ENCODE results near the gene GUCY1A1. TPM values are rescaled to one million over a fixed set of nuclear protein-coding genes. Genes with fewer than 3 reads are reported as not detected.

Gene GUCY1A1
- total RNA-seq, 1 experiment from 2014 or later, result 0.20 TPM

DNA sequence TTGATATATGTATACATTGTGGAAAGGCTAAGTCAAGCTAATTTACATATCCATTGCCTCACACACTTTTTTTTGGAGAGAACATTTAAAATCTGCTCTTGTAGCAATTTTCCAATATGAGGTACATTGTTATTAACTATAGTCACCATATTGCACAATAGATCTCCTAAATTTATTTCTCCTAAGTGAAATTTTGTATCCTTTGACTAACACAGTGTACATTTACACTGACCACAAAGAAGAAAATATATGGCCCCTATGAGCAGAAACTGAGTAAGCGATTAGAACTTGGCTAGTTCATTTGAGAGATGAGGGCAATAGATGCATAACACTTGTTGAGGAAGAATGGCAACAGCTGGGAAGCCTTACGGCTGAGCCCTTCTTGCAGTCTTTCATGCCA, 71.9 kb downstream of the GUCY1A1 start:
- Mint-ChIP-seq H3K27me3 (ENCODE audit: low read depth) (no peaks in the 10 kb centered on the region), H3K9me3 (peaks cover 12% of the 10 kb centered on the region; the same call in 1 of the 2 replicates), H3K27ac (no peak overlapping the region), H3K36me3 (no peaks in the 10 kb centered on the region), H3K4me3 (no peak overlapping the region), H3K4me1 (peaks cover 3% of the 10 kb centered on the region; the same call in 1 of the 2 replicates)
- DNase-seq (ENCODE audit: low spot score), result no peak
- ATAC-seq, result no peak
- TF ChIP-seq TEAD1 (CRISPR knock-in tag; IDR thresholded peaks at IDR 0.05) (no peak), PRRX2 (CRISPR knock-in tag; IDR thresholded peaks at IDR 0.05) (no peak), FOXJ3 (CRISPR knock-in tag; IDR thresholded peaks at IDR 0.05; ENCODE audit: borderline replicate concordance) (no peak), JAZF1 (CRISPR knock-in tag; IDR thresholded peaks at IDR 0.05) (no peak), CBFB (CRISPR knock-in tag; IDR thresholded peaks at IDR 0.05; ENCODE audit: low read depth) (no peak)
- TF ChIP-seq, protein P1, sequence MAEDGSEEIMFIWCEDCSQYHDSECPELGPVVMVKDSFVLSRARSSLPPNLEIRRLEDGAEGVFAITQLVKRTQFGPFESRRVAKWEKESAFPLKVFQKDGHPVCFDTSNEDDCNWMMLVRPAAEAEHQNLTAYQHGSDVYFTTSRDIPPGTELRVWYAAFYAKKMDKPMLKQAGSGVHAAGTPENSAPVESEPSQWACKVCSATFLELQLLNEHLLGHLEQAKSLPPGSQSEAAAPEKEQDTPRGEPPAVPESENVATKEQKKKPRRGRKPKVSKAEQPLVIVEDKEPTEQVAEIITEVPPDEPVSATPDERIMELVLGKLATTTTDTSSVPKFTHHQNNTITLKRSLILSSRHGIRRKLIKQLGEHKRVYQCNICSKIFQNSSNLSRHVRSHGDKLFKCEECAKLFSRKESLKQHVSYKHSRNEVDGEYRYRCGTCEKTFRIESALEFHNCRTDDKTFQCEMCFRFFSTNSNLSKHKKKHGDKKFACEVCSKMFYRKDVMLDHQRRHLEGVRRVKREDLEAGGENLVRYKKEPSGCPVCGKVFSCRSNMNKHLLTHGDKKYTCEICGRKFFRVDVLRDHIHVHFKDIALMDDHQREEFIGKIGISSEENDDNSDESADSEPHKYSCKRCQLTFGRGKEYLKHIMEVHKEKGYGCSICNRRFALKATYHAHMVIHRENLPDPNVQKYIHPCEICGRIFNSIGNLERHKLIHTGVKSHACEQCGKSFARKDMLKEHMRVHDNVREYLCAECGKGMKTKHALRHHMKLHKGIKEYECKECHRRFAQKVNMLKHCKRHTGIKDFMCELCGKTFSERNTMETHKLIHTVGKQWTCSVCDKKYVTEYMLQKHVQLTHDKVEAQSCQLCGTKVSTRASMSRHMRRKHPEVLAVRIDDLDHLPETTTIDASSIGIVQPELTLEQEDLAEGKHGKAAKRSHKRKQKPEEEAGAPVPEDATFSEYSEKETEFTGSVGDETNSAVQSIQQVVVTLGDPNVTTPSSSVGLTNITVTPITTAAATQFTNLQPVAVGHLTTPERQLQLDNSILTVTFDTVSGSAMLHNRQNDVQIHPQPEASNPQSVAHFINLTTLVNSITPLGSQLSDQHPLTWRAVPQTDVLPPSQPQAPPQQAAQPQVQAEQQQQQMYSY (CRISPR knock-in tag; IDR thresholded peaks at IDR 0.05), result no peak
- CTCF ChIA-PET, result no interaction called here
- POLR2A ChIA-PET, result no interaction called here

DNA sequence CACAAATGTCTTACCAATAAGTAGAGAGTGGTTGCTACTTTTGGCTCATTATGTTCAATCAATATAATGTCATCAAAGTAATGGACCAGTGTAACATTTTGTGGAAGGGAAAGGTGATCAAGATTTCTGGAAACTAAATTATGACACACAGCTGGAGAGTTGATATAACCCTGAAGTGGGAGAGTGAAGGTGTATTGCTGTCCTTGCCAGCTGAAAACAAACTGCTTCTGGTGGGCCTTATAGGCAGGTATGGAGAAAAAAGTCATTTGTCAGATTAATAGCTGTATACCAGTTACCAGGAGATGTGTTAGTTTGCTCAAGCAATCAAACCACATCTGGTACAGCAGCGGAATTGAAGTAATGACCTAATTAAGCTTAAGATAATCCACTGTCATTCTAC, 74.9 kb downstream of the GUCY1A1 start:
- Mint-ChIP-seq H3K4me3 (no peak overlapping the region), H3K4me1 (peaks cover 17% of the 10 kb centered on the region), H3K27me3 (ENCODE audit: low read depth) (no peaks in the 10 kb centered on the region; the same call in 1 of the 2 replicates), H3K36me3 (no peaks in the 10 kb centered on the region), H3K9me3 (peaks cover 25% of the 10 kb centered on the region), H3K27ac (no peak overlapping the region)
- POLR2A ChIA-PET, result no interaction called here
- ATAC-seq (no peak), DNase-seq (ENCODE audit: low spot score) (no peak)
- TF ChIP-seq, protein P2, sequence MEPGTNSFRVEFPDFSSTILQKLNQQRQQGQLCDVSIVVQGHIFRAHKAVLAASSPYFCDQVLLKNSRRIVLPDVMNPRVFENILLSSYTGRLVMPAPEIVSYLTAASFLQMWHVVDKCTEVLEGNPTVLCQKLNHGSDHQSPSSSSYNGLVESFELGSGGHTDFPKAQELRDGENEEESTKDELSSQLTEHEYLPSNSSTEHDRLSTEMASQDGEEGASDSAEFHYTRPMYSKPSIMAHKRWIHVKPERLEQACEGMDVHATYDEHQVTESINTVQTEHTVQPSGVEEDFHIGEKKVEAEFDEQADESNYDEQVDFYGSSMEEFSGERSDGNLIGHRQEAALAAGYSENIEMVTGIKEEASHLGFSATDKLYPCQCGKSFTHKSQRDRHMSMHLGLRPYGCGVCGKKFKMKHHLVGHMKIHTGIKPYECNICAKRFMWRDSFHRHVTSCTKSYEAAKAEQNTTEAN (CRISPR knock-in tag; IDR thresholded peaks at IDR 0.05), result no peak
- TF ChIP-seq ETV6 (CRISPR knock-in tag; IDR thresholded peaks at IDR 0.05), result no peak
- no peak for TF ChIP-seq PRRX2 (CRISPR knock-in tag; IDR thresholded peaks at IDR 0.05)
- no peak for TF ChIP-seq SMAD3 (CRISPR knock-in tag; IDR thresholded peaks at IDR 0.05; ENCODE audit: borderline replicate concordance)
- TF ChIP-seq, protein P3, sequence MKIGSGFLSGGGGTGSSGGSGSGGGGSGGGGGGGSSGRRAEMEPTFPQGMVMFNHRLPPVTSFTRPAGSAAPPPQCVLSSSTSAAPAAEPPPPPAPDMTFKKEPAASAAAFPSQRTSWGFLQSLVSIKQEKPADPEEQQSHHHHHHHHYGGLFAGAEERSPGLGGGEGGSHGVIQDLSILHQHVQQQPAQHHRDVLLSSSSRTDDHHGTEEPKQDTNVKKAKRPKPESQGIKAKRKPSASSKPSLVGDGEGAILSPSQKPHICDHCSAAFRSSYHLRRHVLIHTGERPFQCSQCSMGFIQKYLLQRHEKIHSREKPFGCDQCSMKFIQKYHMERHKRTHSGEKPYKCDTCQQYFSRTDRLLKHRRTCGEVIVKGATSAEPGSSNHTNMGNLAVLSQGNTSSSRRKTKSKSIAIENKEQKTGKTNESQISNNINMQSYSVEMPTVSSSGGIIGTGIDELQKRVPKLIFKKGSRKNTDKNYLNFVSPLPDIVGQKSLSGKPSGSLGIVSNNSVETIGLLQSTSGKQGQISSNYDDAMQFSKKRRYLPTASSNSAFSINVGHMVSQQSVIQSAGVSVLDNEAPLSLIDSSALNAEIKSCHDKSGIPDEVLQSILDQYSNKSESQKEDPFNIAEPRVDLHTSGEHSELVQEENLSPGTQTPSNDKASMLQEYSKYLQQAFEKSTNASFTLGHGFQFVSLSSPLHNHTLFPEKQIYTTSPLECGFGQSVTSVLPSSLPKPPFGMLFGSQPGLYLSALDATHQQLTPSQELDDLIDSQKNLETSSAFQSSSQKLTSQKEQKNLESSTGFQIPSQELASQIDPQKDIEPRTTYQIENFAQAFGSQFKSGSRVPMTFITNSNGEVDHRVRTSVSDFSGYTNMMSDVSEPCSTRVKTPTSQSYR (CRISPR knock-in tag; IDR thresholded peaks at IDR 0.05), result no peak
- no peak for TF ChIP-seq GABPB1 (CRISPR knock-in tag; IDR thresholded peaks at IDR 0.05)
- TF ChIP-seq, protein P4, sequence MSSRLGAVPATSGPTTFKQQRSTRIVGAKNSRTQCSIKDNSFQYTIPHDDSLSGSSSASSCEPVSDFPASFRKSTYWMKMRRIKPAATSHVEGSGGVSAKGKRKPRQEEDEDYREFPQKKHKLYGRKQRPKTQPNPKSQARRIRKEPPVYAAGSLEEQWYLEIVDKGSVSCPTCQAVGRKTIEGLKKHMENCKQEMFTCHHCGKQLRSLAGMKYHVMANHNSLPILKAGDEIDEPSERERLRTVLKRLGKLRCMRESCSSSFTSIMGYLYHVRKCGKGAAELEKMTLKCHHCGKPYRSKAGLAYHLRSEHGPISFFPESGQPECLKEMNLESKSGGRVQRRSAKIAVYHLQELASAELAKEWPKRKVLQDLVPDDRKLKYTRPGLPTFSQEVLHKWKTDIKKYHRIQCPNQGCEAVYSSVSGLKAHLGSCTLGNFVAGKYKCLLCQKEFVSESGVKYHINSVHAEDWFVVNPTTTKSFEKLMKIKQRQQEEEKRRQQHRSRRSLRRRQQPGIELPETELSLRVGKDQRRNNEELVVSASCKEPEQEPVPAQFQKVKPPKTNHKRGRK (CRISPR knock-in tag; IDR thresholded peaks at IDR 0.05; ENCODE audit: borderline replicate concordance), result no peak
- TF ChIP-seq ZNF263 (CRISPR knock-in tag; IDR thresholded peaks at IDR 0.05; ENCODE audit: low read depth), result no peak
- TF ChIP-seq ESRRA (CRISPR knock-in tag; IDR thresholded peaks at IDR 0.05; ENCODE audit: borderline replicate concordance), result no peak
- CTCF ChIA-PET, result no interaction called here

All from WTC11 (cell line).